Mucosa of gallbladder (tissue), 1 donor: ENCODE data around the gene KCNAB2. TPM values are rescaled to one million over a fixed set of nuclear protein-coding genes. Genes with fewer than 3 reads are reported as not detected.

Experiments used
- DNase-seq: peaks from one replicate; pipeline ENCODE4 v3.0.0-alpha.2; 2020; ENCODE audit warnings: low spot score
- total RNA-seq: library from RNA; stranded (reverse); gene quantifications from one replicate; pipeline ENCODE4 v1.2.1, GENCODE V29; 2021
- donor health status: DM: no; HTN: no; CAD: no.

KCNAB2 gene
- 16.1 TPM for total RNA-seq

DNA sequence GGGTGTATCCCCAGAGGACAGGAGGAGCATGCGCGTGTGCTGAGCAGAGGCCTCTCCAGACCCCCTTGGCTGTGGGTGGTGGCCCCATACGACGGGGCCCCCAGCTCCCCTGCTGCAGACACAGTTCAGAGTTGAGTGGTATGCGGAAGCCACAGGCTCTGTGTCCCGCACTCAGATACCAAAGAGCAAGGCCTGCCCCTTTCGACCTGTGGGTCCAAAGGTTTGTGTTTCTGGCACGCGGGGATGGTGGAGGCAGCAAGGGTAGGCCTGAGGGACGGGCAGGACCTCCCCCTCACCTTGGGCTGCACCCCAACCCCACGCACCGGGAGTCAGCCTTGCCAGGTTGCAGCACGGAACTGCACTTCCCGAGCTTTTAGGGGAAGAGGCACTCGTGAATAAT lies at the start of gene KCNAB2:
TSS of gene KCNAB2 (plus strand) at position 328 of the 400 bp plus-strand sequence. CDS start 5,649 bp downstream, outside the sequence.
- no peak for DNase-seq

DNA sequence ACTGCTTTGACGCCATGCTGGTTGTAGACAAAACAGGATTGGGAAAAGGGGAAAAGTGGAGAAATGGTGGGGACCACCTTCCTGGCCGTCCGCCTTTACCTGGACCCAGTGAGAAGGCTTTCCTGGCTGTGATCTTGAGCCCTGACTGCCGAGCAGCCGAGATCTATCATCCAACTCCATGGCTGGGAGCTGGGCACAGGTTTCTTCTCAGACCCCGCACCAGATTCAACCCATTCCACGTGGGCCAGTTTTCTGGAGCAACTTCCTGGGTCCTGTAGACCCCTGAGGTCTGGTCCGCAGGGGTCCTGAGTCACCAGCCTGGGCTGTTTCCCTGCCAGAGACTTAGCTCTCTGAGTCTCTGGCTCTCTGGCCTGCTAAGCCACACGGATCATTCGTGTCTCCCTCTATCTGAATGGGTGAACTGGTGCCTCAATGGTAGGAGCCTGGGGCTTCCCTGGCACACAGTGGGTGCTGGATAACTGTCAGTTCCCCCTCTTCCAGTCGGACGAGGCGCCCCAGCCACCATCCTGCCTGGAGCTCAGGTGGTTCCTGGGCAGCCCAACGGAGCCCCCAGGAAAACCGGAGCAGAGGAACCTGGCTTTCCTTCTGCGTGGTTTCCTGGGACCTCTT lies 48.9 kb upstream of the KCNAB2 start:
- DNase-seq, result no peak

DNA sequence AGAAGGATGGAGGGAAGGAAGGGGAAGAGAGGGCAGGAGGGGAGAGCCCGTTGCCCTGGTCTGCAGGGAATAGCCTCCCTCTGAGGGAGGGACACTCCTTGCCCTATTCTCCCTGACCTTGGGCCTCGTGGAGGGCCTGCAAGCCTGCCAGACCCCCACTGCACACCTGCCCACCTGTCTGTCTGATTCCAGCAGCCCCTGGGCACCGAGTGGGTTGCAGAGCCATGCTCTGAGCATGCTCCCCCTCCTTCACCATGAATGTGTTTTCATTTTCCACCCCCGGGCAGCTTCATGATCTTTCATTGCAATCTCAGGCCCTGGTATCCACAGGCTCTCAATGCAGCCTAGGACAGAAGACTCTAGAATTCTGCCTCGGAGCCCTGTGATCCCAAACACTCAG lies 48.4 kb upstream of the KCNAB2 start:
- DNase-seq, result no peak

DNA sequence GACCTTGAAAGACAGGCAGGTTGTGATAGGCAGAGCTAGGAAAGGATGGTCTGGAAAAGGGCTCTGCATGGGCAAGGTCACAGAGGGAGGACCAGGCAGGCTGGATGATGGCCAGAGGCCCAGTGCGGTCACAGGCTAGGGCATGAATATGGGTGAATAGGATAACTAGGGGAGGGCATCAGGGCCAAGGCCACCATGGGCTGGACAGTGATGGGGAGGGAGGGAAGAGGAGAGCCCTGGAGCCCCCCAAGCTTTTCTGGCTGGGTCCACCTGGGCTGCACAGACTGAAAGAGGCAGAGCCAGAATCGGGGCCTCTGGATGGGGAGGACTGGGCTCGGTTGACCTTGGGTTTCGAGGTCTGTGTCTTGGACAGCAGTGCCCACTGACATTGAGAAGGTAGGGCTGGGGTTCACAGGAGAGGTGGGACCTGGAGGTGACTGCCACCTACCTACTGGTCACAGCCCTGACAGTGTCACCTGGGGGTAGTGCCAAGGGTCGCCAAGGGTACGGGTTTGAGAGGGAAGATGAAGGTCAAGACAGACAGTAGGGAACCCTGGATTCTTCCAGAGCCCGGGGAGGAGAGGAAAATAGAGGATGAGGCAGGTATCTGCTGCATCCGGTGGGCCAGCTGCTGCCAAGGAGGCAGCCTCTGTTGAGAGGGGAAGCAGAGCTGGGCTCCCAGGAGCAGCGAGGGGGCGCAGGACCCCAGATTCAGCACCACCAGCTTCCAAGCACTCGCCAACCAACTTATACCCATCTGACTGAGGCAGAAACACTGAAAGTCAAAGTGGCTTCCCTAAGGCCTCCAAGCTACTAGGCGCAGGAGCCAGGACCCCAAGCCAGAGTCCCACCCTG lies 47.4 kb upstream of the KCNAB2 start:
- no peak for DNase-seq

GRCh38 chr1:5998906-5999301 lies 46.8 kb upstream of the KCNAB2 start:
- no peak for DNase-seq

GRCh38 chr1:5999711-6000443 lies 45.8 kb upstream of the KCNAB2 start:
- DNase-seq, result no peak

- no peak for DNase-seq
These were observed 45.0 kb upstream of the KCNAB2 start for GRCh38 chr1:6000444-6001288.

DNA sequence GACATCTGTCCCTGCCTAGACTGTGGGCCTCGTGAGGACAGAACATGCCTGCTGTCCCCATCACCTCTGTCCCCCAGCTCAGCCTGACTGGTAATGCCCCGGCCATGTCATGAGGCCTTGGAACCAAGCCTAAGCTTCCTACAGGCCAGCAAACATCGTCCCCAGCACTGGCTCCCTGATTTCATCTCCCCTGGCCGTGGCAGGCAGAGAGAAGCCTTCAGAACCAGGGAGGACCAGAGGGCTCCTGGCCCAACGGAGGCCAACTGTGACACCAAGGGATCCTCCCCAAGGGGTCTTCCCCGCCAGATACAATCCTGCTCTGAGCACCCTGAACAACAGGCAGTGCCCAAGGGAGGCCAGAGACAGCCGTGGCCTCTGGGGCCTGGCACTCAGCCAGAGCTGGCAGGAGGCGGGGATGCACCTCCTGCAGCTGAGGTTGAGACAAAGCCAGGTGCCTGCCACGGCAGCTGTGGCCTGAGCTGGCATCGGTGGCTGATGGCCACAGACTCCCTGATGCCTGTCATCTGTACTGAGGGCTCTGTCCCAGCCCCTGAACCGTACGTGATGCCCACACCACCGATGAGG lies 43.6 kb upstream of the KCNAB2 start:
- no peak for DNase-seq

DNA sequence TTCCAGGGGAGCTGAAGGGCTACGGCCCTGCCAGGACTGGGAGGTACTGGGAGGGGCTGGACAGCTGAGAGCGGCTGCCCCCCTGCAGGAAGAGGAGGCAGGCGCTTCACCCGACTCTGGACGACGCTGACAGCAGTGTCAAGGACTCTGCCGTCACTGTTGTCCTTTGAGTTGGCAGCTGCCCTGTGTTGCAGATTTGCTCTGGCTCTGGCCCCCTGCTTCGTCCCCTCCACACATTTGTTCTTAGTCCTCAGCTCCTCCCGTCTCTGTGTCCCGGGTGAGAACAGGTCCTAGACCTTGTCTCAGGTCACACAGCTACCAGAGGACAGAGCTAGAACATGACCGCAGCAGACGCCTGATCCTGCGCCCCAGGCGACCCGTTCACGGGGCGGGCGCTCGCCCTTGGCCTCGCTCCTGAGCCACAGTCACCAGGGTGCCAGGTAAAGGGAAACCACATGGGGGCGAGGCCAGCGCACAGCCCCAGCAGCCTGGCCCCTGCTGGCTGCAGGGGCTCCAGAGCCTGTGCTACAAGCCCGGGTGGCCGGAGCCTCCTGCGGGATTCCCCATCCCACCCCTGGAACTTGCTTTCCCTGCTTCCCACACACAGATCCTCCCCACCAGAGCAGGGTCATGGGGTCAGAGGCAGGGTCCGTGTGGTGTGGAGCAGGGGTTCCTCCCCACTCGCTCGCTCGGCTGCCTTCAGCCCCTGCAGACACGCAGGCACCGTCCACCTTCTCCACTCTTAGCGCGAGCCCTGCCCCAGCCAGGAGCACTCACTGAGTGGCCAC lies 42.8 kb upstream of the KCNAB2 start:
- DNase-seq, result no peak

- DNase-seq, result no peak
These were observed 41.9 kb upstream of the KCNAB2 start for GRCh38 chr1:6003568-6004411.

- no peak for DNase-seq
These were observed 41.1 kb upstream of the KCNAB2 start for GRCh38 chr1:6004412-6005123.

DNA sequence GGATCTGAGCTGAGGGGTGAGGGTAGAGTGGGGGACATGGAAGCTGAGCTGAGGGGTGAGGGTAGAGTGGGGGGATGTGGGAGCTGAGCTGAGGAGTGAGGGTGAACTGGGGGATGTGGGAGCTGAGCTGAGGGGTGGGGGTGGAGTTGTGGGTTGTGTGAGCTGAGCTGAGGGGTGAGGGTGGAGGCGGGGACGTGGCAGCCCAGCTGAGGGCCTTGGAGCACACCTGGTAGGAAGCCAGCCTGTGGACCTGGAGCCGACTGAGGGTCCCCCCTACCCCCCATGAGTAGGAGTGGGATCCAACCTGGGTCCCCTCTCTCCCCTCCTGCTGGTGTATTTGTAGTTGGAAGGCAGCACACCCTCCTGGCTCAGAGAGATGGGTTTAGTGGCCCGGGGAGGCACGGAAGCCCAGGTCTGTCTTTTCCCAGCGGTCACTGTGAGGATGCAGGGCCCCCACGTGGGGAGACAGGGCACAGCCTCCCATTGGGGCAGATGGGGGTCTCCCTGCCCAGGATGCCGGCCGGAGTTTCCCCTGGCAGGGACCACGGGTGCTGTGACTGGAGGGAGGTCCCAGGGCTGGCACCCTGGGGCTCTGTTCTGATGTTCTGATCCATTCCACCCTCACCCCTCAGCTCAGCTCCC lies 40.3 kb upstream of the KCNAB2 start:
- no peak for DNase-seq

- no peak for DNase-seq
These were observed 38.8 kb upstream of the KCNAB2 start for GRCh38 chr1:6006882-6007281.

- DNase-seq, result no peak
These were observed 38.2 kb upstream of the KCNAB2 start for GRCh38 chr1:6007318-6008083.

DNA sequence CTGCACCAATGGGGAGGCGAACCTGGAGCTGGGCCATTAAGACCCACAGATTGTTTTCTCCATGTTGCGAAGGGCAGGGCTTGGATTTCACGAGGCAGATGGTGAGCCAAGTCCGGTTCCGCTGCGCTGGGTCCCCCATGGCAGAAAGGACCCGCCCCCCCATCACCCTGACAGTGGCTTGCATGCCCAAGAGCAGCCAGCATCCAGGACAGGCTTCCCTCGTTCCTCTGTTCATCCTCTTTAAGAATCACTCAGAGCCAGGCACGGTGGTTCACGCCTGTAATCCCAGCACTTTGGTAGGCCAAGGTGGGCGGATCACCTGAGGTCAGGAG lies 37.6 kb upstream of the KCNAB2 start:
- no peak for DNase-seq

GRCh38 chr1:6008696-6009095 lies 37.0 kb upstream of the KCNAB2 start:
- DNase-seq, result no peak

- no peak for DNase-seq
These were observed 36.3 kb upstream of the KCNAB2 start for GRCh38 chr1:6009120-6010040.
